Gastrocnemius medialis (tissue), 4 donors: ENCODE results near the gene LRRTM3.

Experiments
- POLR2A ChIP-seq, 2 donors: fragments of 450-650 bp; IDR thresholded peaks; one replicate each; pipeline ENCODE4 v1.6.1; 2017; ENCODE audit warnings: antibody characterized with exemption in 2 of 2, mild to moderate bottlenecking in 2 of 2, moderate library complexity in 2 of 2
- TF ChIP-seq, protein P1 (sequence below), 5 experiments: fragments of 450-650 bp in 3 of 5; fragments of 200-600 bp in 2 of 5; sonication (generic) in 2 of 5; IDR thresholded peaks in 4 of 5; conservative IDR thresholded peaks in 1 of 5; 1 replicate in 4 of 5; 2 replicates in 1 of 5; pipeline ENCODE4 v1.5.1; 2016 to 2019; ENCODE audit warnings: antibody characterized with exemption in 5 of 5, mild to moderate bottlenecking in 3 of 5, moderate library complexity in 3 of 5

GRCh38 chr10:67072654-67073053 is 146.8 kb downstream of the LRRTM3 start:
- no peak for TF ChIP-seq POLR2A (IDR thresholded peaks at IDR 0.05)
- TF ChIP-seq, protein P1, sequence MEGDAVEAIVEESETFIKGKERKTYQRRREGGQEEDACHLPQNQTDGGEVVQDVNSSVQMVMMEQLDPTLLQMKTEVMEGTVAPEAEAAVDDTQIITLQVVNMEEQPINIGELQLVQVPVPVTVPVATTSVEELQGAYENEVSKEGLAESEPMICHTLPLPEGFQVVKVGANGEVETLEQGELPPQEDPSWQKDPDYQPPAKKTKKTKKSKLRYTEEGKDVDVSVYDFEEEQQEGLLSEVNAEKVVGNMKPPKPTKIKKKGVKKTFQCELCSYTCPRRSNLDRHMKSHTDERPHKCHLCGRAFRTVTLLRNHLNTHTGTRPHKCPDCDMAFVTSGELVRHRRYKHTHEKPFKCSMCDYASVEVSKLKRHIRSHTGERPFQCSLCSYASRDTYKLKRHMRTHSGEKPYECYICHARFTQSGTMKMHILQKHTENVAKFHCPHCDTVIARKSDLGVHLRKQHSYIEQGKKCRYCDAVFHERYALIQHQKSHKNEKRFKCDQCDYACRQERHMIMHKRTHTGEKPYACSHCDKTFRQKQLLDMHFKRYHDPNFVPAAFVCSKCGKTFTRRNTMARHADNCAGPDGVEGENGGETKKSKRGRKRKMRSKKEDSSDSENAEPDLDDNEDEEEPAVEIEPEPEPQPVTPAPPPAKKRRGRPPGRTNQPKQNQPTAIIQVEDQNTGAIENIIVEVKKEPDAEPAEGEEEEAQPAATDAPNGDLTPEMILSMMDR (IDR thresholded peaks at IDR 0.05 in 4 of 5, conservative IDR thresholded peaks at IDR 0.05 in 1 of 5): no peak
